ENCODE measurements around the gene SNTA1.

DNA sequence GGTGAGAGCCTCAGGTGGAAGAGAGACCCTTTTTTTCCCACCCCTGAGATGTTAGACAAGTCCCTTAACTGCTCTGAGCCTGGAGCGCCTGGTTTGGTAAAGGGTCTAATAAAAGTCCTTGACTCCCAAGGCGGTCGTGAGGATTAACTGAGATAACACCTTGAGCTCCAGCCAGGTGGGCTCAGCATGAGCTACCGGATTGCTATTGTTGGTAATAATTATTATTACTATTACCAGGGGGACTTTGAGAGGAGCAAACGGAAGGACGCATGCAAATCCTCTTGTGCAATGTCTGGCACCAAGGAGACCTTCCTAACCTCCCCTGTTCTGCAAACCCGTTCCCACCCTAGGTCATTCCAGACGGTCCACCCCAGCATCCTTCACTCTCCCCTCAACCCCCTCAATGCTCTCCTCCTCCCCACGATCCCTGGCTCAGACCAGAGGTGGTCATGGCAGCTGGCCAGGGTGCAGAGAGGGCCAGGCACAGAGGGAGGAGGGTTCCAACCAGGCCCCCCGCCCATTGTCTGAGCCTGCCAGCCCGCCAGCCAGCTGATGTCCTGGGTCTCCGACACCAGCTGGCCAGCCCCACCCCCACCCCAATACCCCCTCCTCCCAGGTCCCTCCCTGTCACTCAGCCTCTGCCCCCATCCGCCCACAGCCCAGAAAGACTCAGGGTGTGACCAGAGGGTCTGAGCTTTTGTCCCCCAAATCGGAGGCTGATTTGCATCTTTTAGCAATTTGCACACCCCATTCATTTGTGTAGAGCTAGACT lies 32.0 kb upstream of the SNTA1 start:
- no peak for TF ChIP-seq POLR2A (IDR thresholded peaks at IDR 0.05)
- TF ChIP-seq, protein P1, sequence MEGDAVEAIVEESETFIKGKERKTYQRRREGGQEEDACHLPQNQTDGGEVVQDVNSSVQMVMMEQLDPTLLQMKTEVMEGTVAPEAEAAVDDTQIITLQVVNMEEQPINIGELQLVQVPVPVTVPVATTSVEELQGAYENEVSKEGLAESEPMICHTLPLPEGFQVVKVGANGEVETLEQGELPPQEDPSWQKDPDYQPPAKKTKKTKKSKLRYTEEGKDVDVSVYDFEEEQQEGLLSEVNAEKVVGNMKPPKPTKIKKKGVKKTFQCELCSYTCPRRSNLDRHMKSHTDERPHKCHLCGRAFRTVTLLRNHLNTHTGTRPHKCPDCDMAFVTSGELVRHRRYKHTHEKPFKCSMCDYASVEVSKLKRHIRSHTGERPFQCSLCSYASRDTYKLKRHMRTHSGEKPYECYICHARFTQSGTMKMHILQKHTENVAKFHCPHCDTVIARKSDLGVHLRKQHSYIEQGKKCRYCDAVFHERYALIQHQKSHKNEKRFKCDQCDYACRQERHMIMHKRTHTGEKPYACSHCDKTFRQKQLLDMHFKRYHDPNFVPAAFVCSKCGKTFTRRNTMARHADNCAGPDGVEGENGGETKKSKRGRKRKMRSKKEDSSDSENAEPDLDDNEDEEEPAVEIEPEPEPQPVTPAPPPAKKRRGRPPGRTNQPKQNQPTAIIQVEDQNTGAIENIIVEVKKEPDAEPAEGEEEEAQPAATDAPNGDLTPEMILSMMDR (IDR thresholded peaks at IDR 0.05) = no peak
